Motor neuron (in vitro differentiated cells): Measurements from ENCODE around the gene EDRF1. TPM values are rescaled to one million over a fixed set of nuclear protein-coding genes. Genes with fewer than 3 reads are reported as not detected.

Source experiments
- ATAC-seq, 8 experiments: fragments of 200-7000 bp; cut with Tn5 transposase; replicated peaks in 6 of 8; 2 replicates each; pipeline ENCODE4 v1.8.0; 2021; ENCODE audit warnings: mild to moderate bottlenecking in 8 of 8, moderate library complexity in 8 of 8
- H3K27ac ChIP-seq, 2 donors: fragments of 250-450 bp; sonication (Bioruptor Pico); 2 replicates each; pipeline ENCODE4 v1.9.0; 2021; ENCODE audit warnings: antibody characterized with exemption in 2 of 2, mild to moderate bottlenecking in 2 of 2, moderate library complexity in 1 of 2
- H3K4me1 ChIP-seq, 2 donors: fragments of 250-450 bp; sonication (Bioruptor Pico); replicated peaks in 1 of 2; 2 replicates each; pipeline ENCODE4 v1.6.1; 2021; ENCODE audit warnings: antibody characterized with exemption in 2 of 2, mild to moderate bottlenecking in 2 of 2, moderate library complexity in 1 of 2
- H3K4me3 ChIP-seq, 5 donors: fragments of 250-450 bp; sonication (Bioruptor Pico); 2 replicates each; pipeline ENCODE4 v1.9.0; 2021; ENCODE audit warnings: antibody characterized with exemption in 5 of 5, mild to moderate bottlenecking in 5 of 5, moderate library complexity in 4 of 5
- WGBS, 10 experiments: fragments of 450-650 bp; shearing (Covaris generic); methylation state at CpG; one replicate each; pipeline ENCODE4 v1.0.0; 2022; 5-methylcytosine and 5-hydroxymethylcytosine counted together
- in situ Hi-C, 9 experiments: fragments of 400-800 bp; cut with MboI; loops; one replicate each; pipeline ENCODE4 v1.15.0; 2021; ENCODE audit warnings: low sequenced_read_pairs in 9 of 9, low pct_unique_long_range_greater_than_20kb in 2 of 9; ENCODE audit not compliant: unreplicated experiment in 9 of 9
- total RNA-seq, 8 experiments: library from RNA; unstranded; fragments of 300-600 nt; gene quantifications; 2 replicates each; pipeline versions ENCODE4 v1.2.3 to v1.2.4, GENCODE V29; 2022

Gene EDRF1
- total RNA-seq, 8 experiments from 2014 or later, result 22.6 to 51.2 (median 28.4) TPM

DNA sequence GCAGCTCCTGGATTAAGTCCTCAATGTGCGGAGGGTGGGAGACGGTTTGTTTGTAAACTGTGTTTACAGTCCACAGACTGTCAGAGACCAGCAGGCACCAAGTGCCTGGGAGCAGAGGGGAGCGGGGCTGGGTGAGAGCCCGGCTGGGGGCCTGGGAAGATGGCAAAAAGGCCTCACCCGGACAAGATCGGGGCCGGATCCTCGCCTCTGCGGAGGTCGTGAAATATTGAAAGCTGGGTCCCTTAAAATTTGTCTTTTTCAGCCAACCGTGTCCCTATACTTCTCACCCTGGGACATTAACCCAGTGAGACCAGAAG lies 53.3 kb downstream of the EDRF1 start:
- ATAC-seq, result no peak
- H3K27ac ChIP-seq, result no peak overlapping the region
- H3K4me3 ChIP-seq, result no peak overlapping the region
- 90 to 100% methylated on average over 1 to 2 of the region's 11 CpGs; no CpG with 5 or more reads in 8 of the 10 experiments for WGBS, 10 experiments
- H3K4me1 ChIP-seq, result no peaks in the 10 kb centered on the region
- in situ Hi-C loops, result no loop called here

- ATAC-seq, result peak in 2 of 8 experiments; percentile 16 to 40
- WGBS, 10 experiments, result 100% methylated on average over 4 of the region's 75 CpGs; no CpG with 5 or more reads in 9 of the 10 experiments
- in situ Hi-C loops, result no loop called here
- no peaks in the 10 kb centered on the region for H3K4me1 ChIP-seq
- no peak overlapping the region for H3K27ac ChIP-seq
- H3K4me3 ChIP-seq, result no peak overlapping the region
These were observed 54.4 kb downstream of the EDRF1 start for GRCh38 chr10:125773687-125774543.

GRCh38 chr10:125774581-125775191 lies 55.2 kb downstream of the EDRF1 start:
- peak in 1 of 8 experiments; percentile 18 for ATAC-seq

DNA sequence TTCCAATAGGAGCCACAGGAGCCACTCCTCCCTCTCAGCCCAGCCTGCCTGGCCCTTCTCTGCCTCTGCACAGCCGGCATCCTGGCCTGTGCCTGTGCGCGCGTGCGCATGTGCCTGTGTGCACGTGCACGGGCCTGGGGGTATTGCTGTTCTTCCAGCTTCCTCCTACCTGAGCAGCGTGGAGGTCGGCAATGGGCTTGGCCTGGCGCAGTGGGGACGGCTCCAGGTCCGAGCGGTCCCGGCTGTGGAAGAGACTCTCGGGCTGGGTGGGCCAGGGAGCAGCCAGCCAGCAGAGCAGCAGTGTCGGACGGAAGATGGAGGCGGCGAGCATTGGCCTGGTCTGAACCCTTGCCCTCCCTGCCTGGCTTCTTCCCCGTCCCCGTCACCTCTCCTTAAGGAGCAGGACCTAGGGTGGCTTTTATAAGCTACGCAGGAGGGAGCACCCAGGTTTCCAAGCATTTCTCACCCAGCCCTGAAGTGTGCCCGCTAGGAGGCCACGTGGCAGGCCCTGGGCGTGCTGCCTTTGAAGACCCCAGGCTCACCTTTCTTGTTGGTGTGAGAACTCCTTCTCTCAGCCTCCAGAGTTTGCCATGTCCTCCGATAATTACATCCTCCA lies 56.1 kb downstream of the EDRF1 start, which contains the start of gene MMP21:
TSS of gene MMP21 (minus strand) at position 331 of the 616 bp plus-strand sequence. CDS start at position 331, 0 bp downstream.
- Histone ChIP-seq H3K27ac (no peak within 1 kb of the TSS), H3K4me1 (no peaks in the 10 kb centered on the region), H3K4me3 (no peak within 1 kb of the TSS)
- 74 to 100% (median 96%) methylated on average over 1 to 16 of the region's 26 CpGs; no CpG with 5 or more reads in 2 of the 10 experiments for WGBS, 10 experiments
- ATAC-seq, result no peak
- in situ Hi-C loops, result no loop called here

More at GRCh38 chr10:125774581-125775191, 55.2 kb downstream of the EDRF1 start:
- in situ Hi-C loops, result no loop called here
- WGBS, 10 experiments, result 0 to 93% (median 83%) methylated on average over 1 to 3 of the region's 32 CpGs; no CpG with 5 or more reads in 7 of the 10 experiments
- Histone ChIP-seq H3K4me3 (no peak overlapping the region), H3K27ac (no peak overlapping the region), H3K4me1 (no peaks in the 10 kb centered on the region)

DNA sequence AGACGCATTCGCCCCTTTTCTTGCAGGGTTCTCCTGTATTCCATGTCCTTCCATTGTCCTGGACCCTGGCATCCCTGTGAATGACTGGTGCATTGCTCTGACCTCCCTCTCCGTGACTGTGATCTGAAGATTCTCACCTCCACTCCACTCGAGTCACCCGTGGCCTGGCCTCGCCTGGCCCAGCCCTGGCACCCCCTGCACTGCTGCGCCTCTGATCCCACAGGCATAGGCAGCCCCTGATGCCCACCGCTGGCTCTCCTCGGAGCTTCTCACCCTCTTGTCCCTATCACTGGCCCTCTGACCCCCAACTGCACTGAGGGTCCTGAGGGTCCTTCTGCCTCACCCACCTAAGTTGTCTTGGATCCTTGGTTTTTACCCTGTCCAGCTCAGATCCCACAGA lies 58.3 kb downstream of the EDRF1 start:
- H3K4me1 ChIP-seq, result peaks cover 6 to 14% of the 10 kb centered on the region in 2 donors
- no peak for ATAC-seq
- WGBS, 10 experiments, result 73 to 94% (median 92%) methylated on average over 2 to 4 of the region's 9 CpGs; no CpG with 5 or more reads in 7 of the 10 experiments
- no peak overlapping the region for H3K27ac ChIP-seq
- no peak overlapping the region for H3K4me3 ChIP-seq
- in situ Hi-C loops, result no loop called here

- WGBS, 10 experiments, result 0 to 100% (median 50%) methylated on average over 1 to 5 of the region's 5 CpGs; no CpG with 5 or more reads in 1 of the 10 experiments
These were observed 59.0 kb downstream of the EDRF1 start for GRCh38 chr10:125778556-125778955.

DNA sequence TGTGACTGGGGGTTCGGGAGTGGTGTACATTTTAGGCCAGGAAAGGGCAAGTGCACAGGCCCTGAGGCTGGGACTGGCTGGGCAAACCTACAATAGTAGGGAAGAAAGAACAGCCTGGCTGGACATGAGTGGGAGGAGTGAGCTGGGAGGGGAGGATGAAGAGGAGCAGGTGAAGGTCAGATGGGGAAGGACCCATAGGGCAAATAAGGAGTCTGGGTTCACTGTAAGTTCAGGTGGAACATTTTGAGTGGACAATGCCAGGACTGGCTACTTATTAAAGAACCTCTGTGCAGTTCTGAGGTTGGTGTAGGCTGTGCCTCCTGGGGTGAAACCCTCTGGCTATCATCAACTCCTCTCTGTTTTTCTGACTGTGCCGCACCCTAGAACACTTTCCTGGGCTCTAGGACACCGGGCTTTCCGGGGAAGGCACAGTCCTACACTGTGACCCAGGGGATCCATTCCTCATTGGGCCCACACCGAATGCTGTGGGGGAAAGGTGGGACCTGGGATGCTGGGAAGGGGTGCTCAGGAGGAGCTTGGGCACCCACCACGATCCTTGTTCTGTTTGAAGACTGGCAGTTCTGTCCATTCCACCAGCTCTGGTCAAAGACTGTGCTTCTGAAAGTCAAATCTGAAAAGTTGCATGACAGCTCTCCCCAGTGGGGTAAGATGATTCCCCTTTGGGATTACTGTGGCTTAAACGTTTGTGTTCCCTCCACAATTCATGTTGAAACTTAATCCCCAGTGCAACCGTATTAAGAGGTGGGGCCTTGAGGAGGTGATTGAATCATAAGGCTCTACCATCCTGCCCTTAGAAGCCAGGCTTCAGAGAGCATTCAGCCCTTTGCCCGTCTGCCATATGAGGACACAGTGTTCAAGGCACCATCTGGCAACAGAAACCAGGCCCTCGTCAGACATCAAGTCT lies 60.2 kb downstream of the EDRF1 start:
- WGBS, 10 experiments, result 0 to 97% (median 58%) methylated on average over 1 to 4 of the region's 10 CpGs
- Histone ChIP-seq H3K4me3 (no peak overlapping the region), H3K4me1 (peaks cover 16 to 20% of the 10 kb centered on the region in 2 donors), H3K27ac (no peak overlapping the region)
- in situ Hi-C loops, result no loop called here
- peak in 1 of 8 experiments; percentile 15 for ATAC-seq

More at GRCh38 chr10:125778556-125778955, 59.0 kb downstream of the EDRF1 start:
- Histone ChIP-seq H3K4me1 (peaks cover 9 to 20% of the 10 kb centered on the region in 2 donors), H3K4me3 (no peak overlapping the region), H3K27ac (no peak overlapping the region)
- in situ Hi-C loops, result no loop called here
- ATAC-seq, result no peak

DNA sequence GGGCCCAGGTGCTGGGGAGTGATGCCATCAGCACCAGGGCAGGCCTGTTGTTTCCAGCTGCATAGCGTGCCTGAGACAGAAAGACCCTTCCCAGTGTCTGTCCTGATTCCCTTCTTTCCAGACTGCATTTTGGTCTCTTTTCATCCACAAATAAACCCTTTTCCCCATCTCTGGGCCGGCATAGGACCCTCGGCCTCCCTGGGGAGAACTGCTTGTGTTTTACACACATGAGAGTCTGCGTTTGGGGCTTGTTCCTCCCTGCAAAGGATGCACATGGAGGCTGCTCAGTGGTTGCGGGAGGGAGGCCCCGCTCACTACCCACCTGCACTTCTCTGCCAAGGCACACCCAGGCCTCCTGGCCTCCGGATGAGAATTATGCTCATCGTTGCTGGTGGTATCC lies 61.9 kb downstream of the EDRF1 start:
- ATAC-seq, result no peak
- Histone ChIP-seq H3K4me1 (peaks cover 16 to 20% of the 10 kb centered on the region in 2 donors), H3K4me3 (no peak overlapping the region), H3K27ac (no peak overlapping the region)
- in situ Hi-C loops, result no loop called here
- 48 to 100% (median 93%) methylated on average over 1 to 5 of the region's 8 CpGs; no CpG with 5 or more reads in 2 of the 10 experiments for whole genome bisulfite sequencing, 10 experiments

GRCh38 chr10:125782054-125782453 lies 62.5 kb downstream of the EDRF1 start:
- in situ Hi-C loops, result no loop called here
- no peak overlapping the region for H3K4me3 ChIP-seq
- WGBS, 10 experiments, result 71 to 100% (median 82%) methylated on average over 1 to 8 of the region's 11 CpGs; no CpG with 5 or more reads in 4 of the 10 experiments

GRCh38 chr10:125782616-125783015 lies 63.1 kb downstream of the EDRF1 start:
- peaks cover 16 to 20% of the 10 kb centered on the region in 2 donors for H3K4me1 ChIP-seq
- WGBS, 10 experiments, result 60 to 72% (median 61%) methylated on average over 1 to 4 of the region's 11 CpGs; no CpG with 5 or more reads in 7 of the 10 experiments
- no peak overlapping the region for H3K4me3 ChIP-seq
- peak overlapping the region in 1 of 2 donors; percentile 60 for H3K27ac ChIP-seq
- peak; percentile 25 to 94 (median 86) for ATAC-seq
- in situ Hi-C loops, result no loop called here

More at GRCh38 chr10:125782054-125782453, 62.5 kb downstream of the EDRF1 start:
- H3K27ac ChIP-seq, result no peak overlapping the region
- ATAC-seq, result peak in 5 of 8 experiments; percentile 19 to 62 (median 32)
- peaks cover 16 to 20% of the 10 kb centered on the region in 2 donors for H3K4me1 ChIP-seq

GRCh38 chr10:125783408-125783807 lies 63.9 kb downstream of the EDRF1 start:
- WGBS, 10 experiments, result 75 to 92% (median 86%) methylated on average over 2 to 4 of the region's 7 CpGs; no CpG with 5 or more reads in 3 of the 10 experiments
- in situ Hi-C loops, result no loop called here

DNA sequence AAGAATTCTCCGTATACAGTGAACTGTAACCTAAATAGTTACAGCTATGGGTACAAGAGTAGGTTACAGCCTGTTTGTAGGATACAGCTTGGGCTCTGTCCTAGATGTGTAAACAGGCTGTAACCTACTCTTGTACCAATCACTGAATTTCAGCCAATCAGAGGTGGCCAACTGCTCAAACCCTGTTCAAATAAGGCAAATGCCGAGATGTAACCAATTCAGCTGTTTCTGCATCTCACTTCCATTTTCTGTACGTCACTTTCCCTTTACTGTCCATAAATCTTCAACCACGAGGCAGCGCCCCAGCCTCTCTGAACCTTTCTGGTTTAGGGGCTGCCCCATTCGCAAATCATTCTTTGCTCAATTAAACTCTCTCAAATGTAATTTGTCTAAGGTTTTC lies 64.4 kb downstream of the EDRF1 start:
- Histone ChIP-seq H3K27ac (no peak overlapping the region), H3K4me1 (peaks cover 16 to 20% of the 10 kb centered on the region in 2 donors), H3K4me3 (no peak overlapping the region)
- in situ Hi-C loops, result no loop called here
- ATAC-seq, result peak in 5 of 8 experiments; percentile 5 to 65 (median 34)
- WGBS, 10 experiments, result 28 to 97% (median 67%) methylated on average over 2 to 6 of the region's 6 CpGs

More at GRCh38 chr10:125783408-125783807, 63.9 kb downstream of the EDRF1 start:
- no peak for ATAC-seq
- no peak overlapping the region for H3K4me3 ChIP-seq
- peaks cover 16 to 20% of the 10 kb centered on the region in 2 donors for H3K4me1 ChIP-seq
- no peak overlapping the region for H3K27ac ChIP-seq
